GM18502 (cell line): Measurements from ENCODE around the gene LIF.
"Not testable (repeated sequence)": the region's sequence is repeated elsewhere in the genome, so short reads cannot be mapped to it uniquely, and the experiment has no call there.

Experiments
- ATAC-seq: cut with Tn5 transposase; IDR thresholded peaks from one replicate; pipeline ENCODE4 v1.9.1; 2021; ENCODE audit warnings: mild to moderate bottlenecking; ENCODE audit not compliant: unreplicated experiment, poor library complexity

The LIF gene

DNA sequence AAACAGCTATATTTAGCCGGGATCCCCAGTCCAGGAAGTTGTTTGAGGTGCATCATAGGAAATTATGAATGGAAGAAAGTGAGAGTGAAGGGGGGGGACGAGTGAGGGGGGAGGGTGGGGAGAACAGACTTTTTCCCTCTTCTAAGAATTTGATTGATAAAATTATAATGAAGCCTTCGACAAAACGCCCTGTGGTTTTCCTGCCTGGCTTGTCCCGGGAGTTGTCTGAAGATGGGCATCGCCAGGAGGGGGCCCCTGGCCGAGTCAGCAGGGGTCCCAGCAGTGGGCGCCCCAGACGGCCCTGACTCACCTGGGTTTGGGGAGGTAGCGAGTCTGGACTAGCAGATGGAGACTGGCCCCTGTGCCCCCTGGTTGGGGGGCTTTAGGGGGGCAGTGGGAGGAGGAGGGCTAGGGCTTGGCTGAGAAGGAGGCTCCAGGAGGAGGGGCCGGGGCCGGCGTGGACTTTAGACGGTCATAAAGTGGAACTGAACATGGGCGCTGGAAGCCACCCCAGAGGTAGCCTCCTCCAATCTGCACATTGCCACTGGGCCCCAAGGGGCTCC lies 336 bp upstream of the LIF start:
- no peak for ATAC-seq

DNA sequence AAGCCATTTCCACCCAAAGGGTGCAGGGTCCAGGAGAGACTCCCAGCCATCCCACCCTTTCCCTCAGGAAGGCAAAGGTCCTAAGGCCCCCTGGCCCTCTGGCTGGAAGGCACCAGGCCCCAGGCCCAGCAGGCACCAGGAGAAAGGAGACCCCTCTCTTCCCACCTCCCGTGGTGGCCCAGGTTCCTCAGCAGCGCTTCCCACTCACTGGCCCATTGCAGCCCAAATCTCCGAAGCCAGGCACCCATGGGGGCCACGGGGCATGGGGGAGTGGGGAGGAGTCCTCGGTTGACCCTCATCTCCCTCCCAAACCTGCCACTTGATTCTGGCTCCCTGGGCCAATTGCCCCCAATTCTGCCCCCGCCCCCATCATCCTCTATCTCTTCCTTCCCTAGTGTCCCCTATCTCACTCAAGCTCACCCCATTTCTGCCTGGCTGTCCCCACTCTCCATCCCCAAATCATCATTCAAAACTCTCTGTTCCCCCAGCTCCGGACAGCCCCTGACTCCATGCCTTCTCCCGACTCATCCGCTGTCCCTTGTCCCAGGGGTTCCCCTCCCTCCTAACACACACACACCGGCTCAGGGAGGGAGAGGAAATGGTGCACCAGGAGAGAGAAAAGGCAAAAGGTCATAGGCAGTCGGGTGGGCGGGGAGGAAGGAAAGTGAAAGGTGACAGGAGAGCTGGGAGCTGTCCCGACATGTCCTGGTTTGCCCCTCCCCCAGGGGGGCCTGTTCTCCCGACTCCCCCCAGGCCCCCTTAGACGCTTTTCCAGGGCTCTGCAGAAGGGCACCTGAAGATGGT lies 1.2 kb downstream of the LIF start:
- no peak for ATAC-seq

DNA sequence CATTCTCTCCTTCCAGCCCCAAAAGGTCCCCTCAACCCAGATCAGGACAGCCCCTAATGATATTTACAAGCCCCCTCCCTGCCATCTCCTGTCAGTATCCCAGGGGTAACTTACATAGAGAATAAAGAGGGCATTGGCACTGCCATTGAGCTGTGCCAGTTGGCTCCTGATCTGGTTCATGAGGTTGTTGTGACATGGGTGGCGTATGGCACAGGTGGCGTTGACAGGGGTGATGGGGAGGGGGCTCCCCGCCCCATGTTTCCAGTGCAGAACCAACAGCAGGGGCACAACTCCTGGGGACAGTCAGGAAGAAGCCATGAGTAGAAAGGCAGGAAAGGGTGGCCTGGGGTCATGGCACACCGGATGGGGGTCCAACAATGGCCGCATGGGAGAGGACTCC lies 1.9 kb downstream of the LIF start:
- ATAC-seq: no peak

GRCh38 chr22:30244066-30244465 lies 2.5 kb downstream of the LIF start:
- no peak for ATAC-seq

DNA sequence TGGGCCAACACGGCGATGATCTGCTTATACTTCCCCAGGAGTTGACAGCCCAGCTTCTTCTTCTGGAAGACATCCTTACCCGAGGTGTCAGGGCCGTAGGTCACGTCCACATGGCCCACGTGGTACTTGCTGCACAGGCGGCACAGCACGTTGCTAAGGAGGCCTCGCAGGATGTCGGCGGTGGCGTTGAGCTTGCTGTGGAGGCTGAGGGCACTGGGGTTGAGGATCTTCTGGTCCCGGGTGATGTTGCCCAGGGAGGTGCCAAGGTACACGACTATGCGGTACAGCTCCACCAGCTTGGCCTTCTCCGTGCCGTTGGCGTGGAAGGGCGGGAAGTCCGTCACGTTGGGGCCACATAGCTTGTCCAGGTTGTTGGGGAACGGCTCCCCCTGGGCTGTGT lies 2.9 kb downstream of the LIF start:
- no peak for ATAC-seq

DNA sequence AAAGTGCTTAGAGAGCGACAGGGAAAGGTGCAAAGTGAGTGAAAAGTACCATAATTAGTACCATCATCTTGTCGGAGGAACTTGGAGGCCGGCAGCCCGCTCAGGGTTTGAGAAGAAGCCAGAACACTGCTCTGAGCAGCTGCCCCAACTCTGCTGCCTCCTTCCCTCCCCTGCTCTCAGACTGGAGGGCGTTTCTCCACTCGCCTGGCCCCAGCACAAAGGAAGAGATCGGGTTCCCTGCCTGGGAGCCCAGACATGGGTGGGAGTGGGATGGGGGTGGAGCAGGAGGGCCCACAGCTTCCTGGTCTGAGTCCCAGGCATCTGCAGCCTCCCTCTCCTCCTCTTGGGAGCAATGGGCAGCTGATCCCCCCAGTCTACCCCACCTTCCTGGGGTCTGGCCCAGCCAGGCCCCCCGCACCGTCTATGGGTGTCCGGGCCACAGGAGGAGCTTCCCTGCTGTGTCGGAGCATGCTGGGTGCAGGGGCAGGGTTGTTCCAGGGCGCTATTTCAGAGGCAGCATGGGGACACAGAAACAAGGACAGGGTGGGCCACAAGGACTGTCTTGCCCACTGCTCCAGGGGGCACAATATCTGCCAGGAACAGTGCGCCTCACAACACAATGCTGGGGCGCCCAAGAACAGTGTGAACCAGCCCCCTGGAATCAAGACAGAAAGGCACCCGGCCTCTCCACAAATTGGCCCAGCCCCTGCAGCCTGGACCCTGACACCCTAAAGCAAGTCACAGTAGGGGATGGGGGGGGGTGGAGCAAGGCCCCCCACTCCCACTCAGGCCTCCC lies 4.8 kb downstream of the LIF start:
- no peak for ATAC-seq

DNA sequence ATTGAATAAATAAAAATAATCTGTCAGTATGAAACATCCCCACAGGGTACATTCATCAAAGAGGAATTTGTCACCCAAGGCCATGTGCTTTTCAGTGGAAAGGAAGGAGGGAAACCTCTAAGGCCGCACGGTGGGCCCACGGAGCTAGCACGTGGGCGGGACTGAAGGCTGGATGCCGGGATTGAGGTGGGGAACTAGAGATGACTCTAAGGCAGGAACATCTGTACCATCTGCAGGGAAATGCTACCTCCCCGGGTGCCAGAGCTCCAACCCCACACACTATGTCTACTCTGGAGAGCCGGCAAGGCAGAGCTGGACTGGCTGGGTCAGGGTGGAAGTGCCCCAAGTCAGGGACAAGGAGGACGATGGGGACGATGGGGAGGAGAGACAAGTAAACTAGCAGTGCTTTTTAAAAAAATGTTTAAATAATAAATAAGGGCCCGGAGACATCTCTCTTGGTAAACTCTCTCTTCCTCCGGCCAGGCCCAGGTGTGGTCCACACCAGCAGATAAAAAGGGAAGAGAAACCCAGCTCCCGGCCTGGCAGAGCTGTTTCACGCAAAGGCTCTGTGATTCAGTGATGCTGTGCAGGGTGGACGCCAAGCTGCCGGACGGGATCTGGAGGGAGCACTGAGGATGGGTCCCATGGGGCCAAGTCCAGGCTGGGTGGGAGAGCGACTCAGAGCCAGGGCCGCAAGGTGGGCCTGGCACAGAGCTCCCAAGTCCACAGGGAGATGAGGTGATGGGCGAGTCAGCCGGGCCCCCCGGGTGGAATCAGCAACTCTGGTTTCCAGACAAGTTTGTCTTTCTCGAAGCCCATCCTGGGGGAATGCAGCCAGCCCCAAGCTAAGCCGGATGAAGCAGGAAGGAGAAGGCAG lies 5.8 kb downstream of the LIF start:
- no peak for ATAC-seq

- no peak for ATAC-seq
Observed at GRCh38 chr22:30239488-30240405, 6.8 kb downstream of the LIF start.

GRCh38 chr22:30238661-30239487 lies 7.7 kb downstream of the LIF start:
- no peak for ATAC-seq

DNA sequence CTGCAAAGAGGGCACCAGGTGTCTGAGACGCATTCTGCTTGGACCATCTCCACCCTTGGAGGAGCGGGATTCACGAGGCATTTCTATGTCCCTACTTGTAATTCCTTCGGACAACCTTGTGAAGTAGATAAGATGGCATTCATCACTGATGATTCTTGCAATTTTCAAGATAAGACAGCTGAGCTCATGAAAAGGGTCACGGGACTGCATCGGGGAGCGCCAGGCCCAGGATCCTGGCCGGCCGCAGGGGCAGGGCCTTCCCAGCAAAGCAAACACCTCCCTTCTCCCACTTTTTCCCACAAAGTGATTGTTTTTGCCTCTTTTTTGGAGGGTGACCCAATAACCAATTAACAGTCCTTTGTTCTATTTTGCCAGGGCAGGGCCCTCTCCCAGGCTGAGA lies 8.4 kb downstream of the LIF start:
- no peak for ATAC-seq

DNA sequence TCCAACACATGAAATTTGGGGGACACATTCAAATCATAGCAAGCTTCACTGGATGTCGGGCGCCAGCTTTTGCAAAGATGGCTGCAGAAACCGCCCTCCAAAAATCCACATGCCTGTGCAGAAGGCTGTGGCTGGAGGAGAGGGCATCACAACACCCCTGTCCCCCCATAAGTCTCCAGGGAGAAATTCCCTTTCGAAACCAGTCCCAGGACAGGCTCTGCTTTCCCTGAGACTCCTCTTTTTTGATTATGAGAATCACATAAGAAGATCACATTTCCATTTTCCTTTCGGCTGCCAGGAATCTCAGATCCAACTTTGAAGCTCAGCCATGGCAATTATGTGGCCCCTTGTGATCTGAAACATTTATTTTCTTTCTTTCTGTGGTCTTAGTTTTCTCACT lies 9.7 kb downstream of the LIF start:
- ATAC-seq: no peak

DNA sequence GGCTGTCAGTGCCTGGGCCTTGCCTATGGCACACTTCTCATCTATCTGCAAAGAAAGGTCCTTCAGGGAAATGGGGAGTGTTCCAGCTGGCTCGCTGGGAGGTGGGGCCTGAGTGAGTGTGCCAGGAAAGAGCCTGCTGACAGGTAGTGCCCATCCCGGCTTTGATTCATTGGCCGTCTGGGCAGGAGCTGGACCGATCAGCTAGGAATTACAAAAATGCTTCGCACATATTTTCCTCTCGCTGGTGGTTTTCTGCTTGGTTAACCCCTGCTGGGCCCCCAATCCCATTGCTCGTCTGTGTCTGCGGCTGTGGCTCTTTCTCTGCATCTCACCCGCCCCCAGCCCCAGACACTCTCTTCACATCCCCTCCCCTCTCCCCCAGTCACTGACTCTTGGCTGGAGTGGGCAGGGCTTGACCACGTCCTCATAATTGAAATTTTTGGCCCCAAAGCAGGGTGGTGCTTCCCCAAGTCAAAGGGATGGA lies 10.8 kb downstream of the LIF start:
- ATAC-seq: no peak

- no peak for ATAC-seq
Observed at GRCh38 chr22:30234786-30235470, 11.6 kb downstream of the LIF start.

DNA sequence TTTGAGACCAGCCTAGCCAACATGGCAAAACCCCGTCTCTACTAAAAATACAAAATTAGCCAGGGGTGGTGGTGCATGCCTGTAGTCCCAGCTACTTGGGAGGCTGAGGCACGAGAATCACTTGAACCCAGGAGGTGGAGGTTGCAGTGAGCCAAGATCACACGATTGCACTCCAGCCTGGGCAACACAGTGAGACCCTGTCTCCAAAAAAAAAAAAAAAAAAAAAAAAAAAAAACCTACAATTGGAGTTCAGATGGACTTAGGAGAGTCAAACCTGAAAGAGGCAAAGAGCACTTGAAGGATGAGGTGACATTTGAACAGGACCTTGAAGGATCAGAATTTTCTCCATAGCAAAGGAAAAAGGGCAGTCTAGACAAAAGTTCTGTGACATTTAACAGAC lies 12.2 kb downstream of the LIF start:
- ATAC-seq: not testable (repeated sequence)

GRCh38 chr22:30233582-30233981 lies 13.0 kb downstream of the LIF start:
- ATAC-seq: no peak

GRCh38 chr22:30232716-30233218 lies 13.8 kb downstream of the LIF start:
- ATAC-seq: no peak

- ATAC-seq: no peak
Observed at GRCh38 chr22:30230787-30231461, 15.6 kb downstream of the LIF start.
